ENCODE results near the gene ZMYM2.

The ZMYM2 gene

DNA sequence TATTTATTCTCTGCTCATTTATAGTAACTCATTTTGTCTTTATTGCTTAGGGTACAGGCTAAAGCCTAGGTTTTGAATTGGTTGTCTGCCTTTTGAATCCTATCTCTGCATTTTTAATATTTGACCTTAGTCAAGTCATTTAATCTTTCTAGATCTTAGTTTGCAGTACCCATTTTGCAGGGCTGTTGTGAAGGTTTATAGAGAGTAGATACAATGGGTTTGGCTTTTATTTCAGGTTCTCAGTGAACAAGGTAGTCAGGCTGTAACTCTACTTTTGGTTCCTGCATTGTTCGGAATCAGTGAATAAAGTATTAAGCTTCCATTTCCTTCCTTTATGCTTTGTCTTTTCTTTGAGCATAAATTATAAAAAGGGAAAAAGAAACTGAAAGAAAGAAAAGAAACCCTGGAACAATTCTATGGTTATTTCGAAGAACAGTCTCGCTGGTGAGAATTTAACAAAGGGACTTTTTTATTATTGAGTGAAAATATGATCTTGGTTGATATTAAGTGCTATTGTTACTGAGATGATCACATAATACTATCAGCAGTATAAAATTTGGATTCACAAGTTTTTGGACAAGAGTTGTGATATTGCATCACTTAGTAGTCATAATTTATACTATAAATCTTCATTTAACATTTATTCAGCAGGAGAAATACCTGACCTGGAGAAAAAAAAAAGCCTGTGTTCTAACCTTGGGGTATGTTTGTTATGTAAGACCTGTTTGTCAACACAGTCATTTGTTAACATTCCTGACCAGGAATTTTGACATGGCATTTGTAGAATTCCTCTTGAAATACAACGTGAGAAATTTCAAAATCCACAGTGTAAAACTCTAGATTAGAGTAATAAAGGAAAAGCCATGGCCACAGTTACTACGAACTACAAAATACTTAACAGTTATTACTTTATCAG is 91.3 kb downstream of the ZMYM2 start:
- no peak for DNase-seq

- no peak for DNase-seq
These were observed 92.8 kb downstream of the ZMYM2 start for GRCh38 chr13:20051366-20051765.

GRCh38 chr13:20053016-20053415 is 94.5 kb downstream of the ZMYM2 start:
- no peak for DNase-seq

GRCh38 chr13:20053891-20054290 is 95.4 kb downstream of the ZMYM2 start:
- no peak for DNase-seq

- no peak for DNase-seq
These were observed 96.1 kb downstream of the ZMYM2 start for GRCh38 chr13:20054586-20054985.

- no peak for DNase-seq
These were observed 98.7 kb downstream of the ZMYM2 start for GRCh38 chr13:20057214-20057613.

GRCh38 chr13:20057963-20058362 is 99.4 kb downstream of the ZMYM2 start:
- no peak for DNase-seq

- DNase-seq: no peak
These were observed 99.9 kb downstream of the ZMYM2 start for GRCh38 chr13:20058476-20058875.

GRCh38 chr13:20064128-20064527 is 105.6 kb downstream of the ZMYM2 start:
- DNase-seq: no peak

DNA sequence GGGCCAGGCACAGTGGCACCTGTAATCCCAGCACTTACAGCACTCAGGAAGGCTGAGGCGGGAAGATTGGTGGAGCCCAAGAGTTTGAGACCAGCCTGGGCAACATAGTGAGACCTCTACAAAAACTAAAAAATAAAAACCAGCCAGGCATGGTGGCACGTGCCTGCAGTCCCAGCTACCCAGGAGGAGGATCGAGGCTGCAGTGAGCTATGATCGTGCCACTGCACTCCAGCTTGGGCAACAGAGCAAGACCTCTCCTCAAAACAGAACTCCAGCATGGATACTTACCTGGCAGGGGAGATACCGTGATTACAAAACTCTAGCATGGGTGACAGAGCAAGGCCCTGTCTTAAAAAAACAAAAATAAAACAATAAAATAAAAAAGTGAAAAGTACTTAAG is 107.0 kb downstream of the ZMYM2 start:
- DNase-seq: no peak

GRCh38 chr13:20069956-20070355 is 111.4 kb downstream of the ZMYM2 start:
- DNase-seq: no peak

- DNase-seq: no peak
These were observed 115.2 kb downstream of the ZMYM2 start for GRCh38 chr13:20073775-20074174.

GRCh38 chr13:20074966-20075365 is 116.4 kb downstream of the ZMYM2 start:
- no peak for DNase-seq

DNA sequence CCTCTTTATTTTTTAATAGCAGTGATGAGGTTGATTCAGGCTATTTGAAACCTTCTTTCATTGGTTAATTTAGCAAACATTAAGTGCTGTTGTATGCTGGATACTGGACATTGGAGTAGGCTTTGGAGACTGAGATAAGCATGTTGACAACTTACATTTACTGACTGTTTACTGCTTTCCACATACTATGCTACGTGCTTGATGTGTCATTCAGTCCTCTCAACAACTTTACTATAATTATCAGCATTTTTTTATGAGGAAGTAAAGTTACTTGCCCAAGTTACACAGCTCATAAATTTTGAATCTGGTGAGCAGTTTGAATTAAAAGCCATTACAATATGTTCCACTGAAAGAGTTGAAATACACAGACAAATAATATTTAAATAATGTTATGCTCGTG is 118.6 kb downstream of the ZMYM2 start:
- no peak for DNase-seq

GRCh38 chr13:20080377-20081164 is 122.0 kb downstream of the ZMYM2 start:
- no peak for DNase-seq

- DNase-seq: no peak
These were observed 131.8 kb downstream of the ZMYM2 start for GRCh38 chr13:20090349-20090748.

GRCh38 chr13:20093951-20094350 is 135.4 kb downstream of the ZMYM2 start:
- DNase-seq: no peak

DNA sequence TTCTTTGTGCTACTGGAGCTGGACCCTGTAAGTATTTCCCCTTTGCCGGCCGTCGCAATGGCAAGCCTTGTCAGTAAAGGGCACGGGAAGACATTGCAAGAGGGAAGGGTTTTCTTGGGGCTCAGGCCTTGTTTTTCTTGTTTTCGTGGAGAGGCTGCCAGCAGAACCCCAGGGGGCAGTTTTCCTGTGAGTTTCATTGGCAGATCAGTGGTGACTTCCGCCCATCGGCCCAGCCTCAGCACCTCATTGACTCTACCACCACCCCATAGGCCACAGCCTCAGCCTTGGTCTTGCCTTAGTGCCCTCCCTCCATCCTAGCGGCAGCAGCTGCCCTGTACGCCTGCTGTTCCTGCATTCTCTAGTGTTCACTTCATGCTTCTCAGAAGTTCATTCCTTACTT is 140.8 kb downstream of the ZMYM2 start:
- DNase-seq: no peak

DNA sequence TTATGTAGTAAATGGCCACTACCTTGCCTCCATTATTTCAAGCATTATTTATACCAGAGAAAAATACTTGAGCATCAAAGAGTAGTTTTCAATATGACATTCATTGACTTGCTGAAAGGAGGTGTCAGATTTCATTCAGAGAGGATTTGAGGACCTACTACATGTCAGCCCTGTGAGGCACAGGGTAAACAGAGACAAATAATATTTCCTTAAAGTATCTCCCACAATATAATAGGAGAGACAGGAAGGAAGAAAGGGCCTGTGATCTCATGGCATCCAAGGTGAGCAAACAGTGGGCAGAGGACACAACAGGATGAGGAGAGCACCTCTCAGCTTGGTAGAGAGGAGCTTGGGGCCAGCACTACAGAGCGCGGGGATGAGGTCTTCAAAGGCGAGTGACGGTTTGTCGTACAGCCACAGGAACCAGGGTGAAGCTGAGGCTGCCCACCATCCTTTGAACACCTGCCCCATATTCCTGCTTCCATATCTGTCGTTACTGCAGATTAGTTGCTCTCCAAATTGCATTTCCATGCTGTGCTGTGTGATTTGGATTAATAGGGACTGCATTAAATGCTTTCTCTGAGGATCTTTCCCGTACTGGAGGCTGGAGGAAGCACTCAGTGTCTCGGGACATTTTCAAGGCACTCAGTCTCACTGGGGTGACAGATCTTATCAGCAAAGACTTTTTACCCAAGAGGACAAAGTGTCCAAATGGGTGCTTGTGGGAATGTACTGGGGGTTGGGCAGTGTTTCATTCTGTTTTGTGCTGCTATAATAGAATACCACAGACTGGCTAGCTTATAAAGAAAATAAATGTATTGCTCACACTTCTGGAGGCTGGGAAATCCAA is 143.2 kb downstream of the ZMYM2 start:
- no peak for DNase-seq

DNA sequence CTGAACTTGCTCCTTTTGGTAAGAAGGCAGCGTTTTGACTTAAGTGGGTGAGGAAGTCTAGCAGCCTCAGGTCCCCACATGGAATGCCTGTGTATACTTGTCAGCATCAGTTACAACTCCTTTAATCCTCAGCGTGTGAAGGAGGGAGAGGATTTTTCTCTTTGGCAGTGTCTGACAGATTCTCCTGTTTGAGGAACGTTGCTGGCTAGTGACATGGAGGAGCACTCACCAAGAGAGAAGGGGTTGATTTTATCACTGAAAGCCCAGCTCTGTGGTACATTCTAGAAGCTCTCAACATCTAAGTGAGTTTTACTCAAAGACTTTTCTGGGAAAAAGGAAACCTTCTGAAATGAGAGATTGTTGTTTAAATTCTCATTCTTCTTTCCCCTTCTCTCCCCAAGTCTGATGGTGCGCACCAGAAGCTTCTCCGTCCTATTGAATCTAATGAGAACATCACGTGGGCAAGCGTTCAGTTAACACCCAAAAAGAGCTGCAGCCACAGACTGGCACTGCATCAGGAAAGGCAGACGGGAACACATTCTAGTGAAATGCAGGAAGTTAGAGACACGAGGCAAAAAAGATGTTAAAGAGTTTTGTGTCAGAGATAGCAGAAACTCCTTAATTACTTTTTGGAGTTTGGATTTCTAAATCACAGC is 144.1 kb downstream of the ZMYM2 start:
- DNase-seq: no peak

- no peak for DNase-seq
These were observed 146.7 kb downstream of the ZMYM2 start for GRCh38 chr13:20105161-20105689.

DNA sequence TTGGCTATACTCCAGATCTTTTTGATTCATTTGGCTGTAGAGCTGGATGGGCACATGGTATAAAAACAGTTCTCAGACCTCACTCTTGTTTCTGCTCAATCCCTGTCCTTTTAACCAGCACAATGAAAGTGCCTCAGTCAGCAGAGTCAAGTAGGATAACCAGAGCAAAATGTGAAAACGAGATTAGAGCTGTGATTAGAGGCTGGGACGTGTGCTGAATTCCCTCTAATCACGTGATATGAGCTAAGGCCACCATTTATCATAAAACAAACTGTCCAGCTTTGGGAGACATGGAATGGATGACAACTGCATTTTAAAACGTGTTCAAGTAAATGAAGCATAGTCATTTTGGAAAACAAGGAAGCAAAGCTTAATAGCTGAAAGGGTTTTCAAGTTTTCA is 148.2 kb downstream of the ZMYM2 start:
- no peak for DNase-seq

Measured in GF-D8 (cell line).